GM12874 (cell line): Measurements from ENCODE around the gene GRIK2.

Experiments used
- TF ChIP-seq, protein P1 (sequence below): IDR thresholded peaks from 2 replicates; pipeline ENCODE4 v1.5.1; 2011; ENCODE audit warnings: low read depth, mild to moderate bottlenecking, control low read depth, low read length, moderate library complexity; ENCODE audit not compliant: insufficient read depth

GRIK2 gene

DNA sequence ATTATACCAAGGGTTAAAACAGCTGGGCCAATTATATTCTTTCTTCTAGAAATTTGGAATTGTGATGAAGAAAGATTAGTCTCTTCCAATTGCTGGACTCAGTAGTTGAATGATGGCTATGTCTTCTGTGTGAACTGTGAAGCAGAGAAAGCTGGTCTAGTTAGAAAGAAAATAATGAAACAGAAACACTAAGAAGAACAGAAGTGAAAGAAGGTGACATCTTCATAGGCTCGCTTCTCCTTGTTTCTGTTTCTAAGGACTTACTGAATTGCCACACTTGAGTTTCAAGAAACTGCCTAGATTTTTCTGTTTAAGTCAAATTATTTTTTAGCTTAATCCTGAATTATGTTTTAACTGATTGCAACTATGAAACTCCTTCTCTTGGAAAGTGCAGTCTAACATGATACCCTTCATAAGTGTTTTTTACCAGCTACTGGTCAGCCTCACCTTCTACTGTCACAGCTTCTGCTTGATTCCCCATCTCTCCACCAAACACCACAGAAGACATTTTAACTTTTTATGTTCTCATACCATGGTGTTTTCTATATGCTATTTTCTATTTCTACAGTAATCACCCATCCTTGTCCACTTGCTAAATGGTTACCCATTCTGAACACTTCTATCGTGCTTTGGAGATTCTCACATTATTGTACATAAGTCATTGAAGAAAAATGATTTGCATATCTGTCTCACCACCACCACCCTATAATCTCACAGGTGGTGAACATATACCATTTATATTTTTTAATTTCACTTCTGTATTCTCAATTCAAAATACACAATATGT lies 268.8 kb downstream of the GRIK2 start:
- TF ChIP-seq, protein P1, sequence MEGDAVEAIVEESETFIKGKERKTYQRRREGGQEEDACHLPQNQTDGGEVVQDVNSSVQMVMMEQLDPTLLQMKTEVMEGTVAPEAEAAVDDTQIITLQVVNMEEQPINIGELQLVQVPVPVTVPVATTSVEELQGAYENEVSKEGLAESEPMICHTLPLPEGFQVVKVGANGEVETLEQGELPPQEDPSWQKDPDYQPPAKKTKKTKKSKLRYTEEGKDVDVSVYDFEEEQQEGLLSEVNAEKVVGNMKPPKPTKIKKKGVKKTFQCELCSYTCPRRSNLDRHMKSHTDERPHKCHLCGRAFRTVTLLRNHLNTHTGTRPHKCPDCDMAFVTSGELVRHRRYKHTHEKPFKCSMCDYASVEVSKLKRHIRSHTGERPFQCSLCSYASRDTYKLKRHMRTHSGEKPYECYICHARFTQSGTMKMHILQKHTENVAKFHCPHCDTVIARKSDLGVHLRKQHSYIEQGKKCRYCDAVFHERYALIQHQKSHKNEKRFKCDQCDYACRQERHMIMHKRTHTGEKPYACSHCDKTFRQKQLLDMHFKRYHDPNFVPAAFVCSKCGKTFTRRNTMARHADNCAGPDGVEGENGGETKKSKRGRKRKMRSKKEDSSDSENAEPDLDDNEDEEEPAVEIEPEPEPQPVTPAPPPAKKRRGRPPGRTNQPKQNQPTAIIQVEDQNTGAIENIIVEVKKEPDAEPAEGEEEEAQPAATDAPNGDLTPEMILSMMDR: no peak

DNA sequence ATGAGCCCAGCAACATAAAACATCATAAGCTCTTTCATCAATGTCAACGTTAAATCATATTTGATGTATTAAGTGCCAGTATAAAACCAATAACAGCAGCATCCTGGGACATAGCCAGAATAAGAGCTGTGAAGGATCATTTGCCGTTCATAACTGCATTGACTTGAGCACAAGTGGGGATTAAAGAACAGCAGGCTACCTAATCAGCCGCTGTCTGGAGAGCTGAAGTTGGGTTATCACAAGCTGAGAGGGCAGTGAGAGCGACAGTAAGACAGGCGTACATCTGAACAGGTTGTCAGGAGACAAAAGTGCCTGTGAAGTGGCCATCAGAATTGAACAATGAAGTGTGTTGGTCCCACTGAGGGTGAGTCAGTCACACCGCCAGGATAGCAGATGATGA lies 269.6 kb downstream of the GRIK2 start:
- TF ChIP-seq, protein P1: no peak

DNA sequence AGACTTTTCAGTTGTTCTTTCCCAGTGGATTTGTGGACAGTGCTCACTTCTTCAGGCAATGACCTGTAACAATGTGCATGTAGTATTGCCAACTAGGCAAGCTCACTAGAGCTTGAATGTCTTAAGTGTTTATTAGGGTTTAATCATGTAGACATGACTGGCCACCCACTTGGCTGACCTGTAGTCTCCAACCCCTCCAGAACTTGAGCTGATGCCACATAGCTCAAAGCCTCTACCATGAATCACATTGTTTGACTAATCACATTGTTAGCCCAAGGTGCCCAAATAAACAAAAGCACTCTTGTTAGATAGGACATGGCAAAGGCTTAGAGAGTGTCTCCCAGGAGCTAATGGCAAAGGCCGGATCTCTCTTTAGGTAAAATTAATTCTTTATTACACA lies 272.7 kb downstream of the GRIK2 start:
- TF ChIP-seq, protein P1: no peak

DNA sequence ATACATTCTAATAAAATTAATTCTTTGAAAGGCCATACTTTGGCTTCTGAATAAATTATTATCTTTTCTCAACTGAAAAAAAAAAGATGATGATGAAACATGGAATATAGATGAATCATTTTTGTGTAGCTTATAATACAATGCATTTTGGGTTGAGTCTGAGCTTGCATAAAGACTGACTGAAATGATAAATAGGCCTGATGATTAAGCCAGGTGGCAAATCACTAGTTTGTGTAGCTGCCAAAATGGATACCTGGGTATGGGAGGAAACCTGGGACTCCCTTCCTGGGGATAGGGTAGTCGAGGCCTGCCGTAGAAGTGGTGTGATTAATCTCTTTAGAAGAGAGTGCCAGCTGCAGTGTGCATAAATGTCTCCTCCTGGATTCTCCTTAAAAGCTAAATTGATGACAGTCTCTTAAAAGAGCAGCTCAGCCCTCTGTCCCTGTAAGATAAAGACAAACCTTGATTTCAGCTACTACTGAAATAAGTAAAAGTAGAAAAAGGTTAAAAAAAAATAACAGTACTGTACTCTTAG lies 275.1 kb downstream of the GRIK2 start:
- TF ChIP-seq, protein P1: no peak

DNA sequence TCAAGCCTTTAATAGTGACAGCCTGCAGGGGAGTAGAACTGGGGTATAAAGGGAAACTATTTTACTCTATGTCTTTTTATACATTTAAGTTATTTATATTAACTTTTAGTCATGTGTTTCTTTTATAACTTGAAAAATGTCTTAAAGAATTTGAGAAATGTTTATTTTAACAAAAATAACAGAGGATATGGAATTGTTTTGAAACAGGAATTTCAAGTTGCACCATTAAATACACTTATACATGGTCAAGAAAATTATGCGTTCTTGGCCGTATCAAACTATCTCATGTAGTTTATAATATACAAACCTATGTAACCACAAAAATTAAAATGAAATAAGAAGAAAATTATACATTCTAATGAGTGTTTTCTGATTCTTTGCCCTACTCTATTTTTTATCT lies 282.7 kb downstream of the GRIK2 start:
- TF ChIP-seq, protein P1: no peak

DNA sequence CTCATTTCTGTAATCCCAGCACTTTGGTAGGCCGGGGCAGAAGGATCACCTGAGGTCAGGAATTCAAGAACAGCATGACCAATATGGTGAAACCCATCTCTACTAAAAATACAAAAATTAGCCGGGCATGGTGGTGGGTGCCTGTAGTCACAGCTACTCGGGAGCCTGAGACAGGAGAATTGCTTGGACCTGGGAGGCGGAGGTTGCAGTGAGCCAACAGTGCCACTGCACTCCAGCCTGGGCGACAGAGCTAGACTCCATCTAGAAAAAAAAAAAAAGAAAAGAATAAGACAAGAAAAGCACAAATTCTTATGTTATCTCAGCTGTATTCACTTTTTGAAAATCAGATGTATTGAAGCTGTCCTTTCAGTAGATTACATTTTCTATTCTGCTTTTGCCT lies 289.4 kb downstream of the GRIK2 start:
- TF ChIP-seq, protein P1: no peak

DNA sequence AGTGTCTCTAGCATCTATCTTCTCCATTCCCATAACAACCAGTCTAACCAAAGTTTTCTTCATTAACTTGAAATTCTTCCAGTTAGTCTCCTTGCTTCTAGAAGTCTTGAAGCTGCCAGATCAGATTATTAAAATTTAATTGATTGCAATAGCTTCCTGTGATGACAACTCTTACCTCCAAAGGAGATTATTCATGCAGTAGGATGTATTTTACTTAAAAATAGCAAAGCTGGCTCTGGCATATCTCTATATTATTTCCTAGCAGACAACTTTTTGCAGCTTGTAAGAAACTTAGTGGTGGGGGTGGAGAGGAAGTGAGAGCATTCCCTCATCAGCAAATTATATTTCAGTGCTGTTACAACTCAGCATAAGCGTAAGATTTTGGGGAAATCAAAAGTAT lies 290.4 kb downstream of the GRIK2 start:
- TF ChIP-seq, protein P1: no peak
